Stomach smooth muscle (tissue), 2 donors: Measurements from ENCODE around the gene FGD4.
"Not testable (repeated sequence)": the region's sequence is repeated elsewhere in the genome, so short reads cannot be mapped to it uniquely, and the experiment has no call there.

Experiments used
- H3K27ac ChIP-seq: one replicate; pipeline ENCODE4 v1.7.0; 2013; ENCODE audit warnings: mild to moderate bottlenecking, low read length, inconsistent platforms
- H3K27me3 ChIP-seq, 2 donors: one replicate each; pipeline ENCODE4 v1.7.0; 2013; ENCODE audit warnings: low read length in 2 of 2; ENCODE audit not compliant: insufficient read depth in 2 of 2, control insufficient read depth in 1 of 2
- H3K36me3 ChIP-seq, 2 donors: one replicate each; pipeline ENCODE4 v1.7.0; 2013; ENCODE audit warnings: low read length in 2 of 2; ENCODE audit not compliant: control insufficient read depth in 2 of 2, insufficient read depth in 2 of 2
- H3K4me1 ChIP-seq: one replicate; pipeline ENCODE4 v1.7.0; 2013; ENCODE audit warnings: low read length; ENCODE audit not compliant: control insufficient read depth, insufficient read depth
- H3K4me3 ChIP-seq, 2 donors: one replicate each; pipeline ENCODE4 v1.7.0; 2013; ENCODE audit warnings: low read length in 2 of 2
- H3K9ac ChIP-seq, 2 donors: one replicate each; pipeline ENCODE4 v1.7.0; 2013; ENCODE audit warnings: low read length in 2 of 2, mild to moderate bottlenecking in 1 of 2
- H3K9me3 ChIP-seq, 2 donors: one replicate each; pipeline ENCODE4 v1.7.0; 2013; ENCODE audit warnings: low read length in 2 of 2; ENCODE audit not compliant: control insufficient read depth in 2 of 2
- donor health status: healthy.
- donor health status: Pancreatic carcinoma.

The FGD4 gene

DNA sequence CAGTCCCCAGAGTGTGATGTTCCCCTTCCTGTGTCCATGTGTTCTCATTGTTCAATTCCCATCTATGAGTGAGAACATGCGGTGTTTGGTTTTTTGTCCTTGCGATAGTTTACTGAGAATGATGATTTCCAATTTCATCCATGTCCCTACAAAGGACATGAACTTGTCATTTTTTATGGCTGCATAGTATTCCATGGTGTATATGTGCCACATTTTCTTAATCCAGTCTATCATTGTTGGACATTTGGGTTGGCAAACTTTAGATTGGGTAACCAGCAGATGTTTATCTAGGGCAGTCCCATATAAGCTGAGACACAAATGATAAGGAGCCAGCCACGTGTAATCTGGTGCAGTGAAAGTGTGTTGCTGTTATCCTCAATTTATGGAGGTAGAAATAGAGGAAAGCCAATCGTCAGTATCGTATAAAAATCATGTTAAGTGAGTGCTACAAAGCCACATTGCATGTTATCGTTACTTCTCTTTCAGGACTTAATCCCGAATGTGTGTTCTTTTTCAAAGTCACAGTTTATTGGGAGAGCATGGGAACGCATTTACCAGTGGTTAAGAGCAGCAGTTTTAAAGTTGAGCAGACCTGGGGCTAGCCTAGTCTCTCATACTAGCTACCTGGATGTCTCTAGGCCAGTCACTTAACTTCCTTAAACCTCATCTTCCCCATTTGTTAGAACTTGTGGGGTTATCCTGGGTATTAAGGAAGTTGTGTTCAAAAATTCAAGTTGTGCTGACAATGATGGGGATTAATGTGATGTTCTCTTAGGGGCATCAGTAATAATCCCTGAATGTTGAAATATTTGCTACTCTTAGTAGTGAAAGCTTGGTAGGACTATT is 108.0 kb downstream of the FGD4 start:
- not testable (repeated sequence) for H3K36me3 ChIP-seq, H3K4me1 ChIP-seq, H3K27me3 ChIP-seq, H3K27ac ChIP-seq, H3K9ac ChIP-seq, H3K4me3 ChIP-seq, H3K9me3 ChIP-seq

DNA sequence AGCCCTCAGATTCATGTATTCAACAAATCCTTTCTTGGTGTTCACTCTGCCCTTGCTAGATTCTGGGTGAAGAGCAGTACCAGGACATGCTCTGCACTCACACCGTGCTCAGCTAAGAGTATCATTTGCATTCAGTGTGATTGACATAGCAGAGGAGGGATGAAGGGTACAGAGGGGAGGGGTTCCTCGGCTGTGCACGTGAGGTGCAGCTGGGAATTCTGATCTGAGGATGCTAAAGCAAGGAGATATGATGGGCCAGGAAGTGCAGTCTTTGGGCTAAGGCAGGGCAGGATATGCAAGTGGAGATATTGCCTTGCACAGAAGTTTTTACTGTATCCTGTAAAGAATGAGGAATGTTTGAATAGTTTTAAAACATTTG is 108.6 kb downstream of the FGD4 start:
- Histone ChIP-seq H3K27ac (no peak overlapping the region), H3K4me3 (no peak overlapping the region), H3K4me1 (peaks cover 4% of the 10 kb centered on the region), H3K9ac (no peak overlapping the region), H3K36me3 (no peaks in the 10 kb centered on the region), H3K27me3 (no peaks in the 10 kb centered on the region), H3K9me3 (no peaks in the 10 kb centered on the region)

DNA sequence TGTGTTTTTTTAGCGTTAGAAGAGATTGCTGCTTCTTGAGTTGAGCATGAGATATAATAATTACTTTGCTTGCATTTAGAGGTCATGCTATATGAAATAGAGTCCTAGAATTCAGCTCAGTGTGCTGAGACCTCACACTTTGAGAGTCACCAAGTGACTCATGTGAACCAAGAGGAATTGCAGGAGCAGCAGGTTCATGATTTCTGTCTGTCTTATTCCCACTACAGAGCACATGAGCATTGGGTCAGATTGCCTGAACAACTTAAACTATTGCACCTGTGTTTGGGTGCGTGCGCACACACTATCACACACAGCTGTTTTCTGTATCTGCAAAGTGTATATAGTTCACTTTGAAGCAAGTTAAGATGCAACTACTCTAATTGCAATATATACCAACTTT is 109.3 kb downstream of the FGD4 start:
- Histone ChIP-seq H3K36me3 (no peaks in the 10 kb centered on the region), H3K4me1 (no peaks in the 10 kb centered on the region), H3K4me3 (no peak overlapping the region), H3K27me3 (no peaks in the 10 kb centered on the region), H3K9ac (no peak overlapping the region), H3K9me3 (no peaks in the 10 kb centered on the region), H3K27ac (no peak overlapping the region)

DNA sequence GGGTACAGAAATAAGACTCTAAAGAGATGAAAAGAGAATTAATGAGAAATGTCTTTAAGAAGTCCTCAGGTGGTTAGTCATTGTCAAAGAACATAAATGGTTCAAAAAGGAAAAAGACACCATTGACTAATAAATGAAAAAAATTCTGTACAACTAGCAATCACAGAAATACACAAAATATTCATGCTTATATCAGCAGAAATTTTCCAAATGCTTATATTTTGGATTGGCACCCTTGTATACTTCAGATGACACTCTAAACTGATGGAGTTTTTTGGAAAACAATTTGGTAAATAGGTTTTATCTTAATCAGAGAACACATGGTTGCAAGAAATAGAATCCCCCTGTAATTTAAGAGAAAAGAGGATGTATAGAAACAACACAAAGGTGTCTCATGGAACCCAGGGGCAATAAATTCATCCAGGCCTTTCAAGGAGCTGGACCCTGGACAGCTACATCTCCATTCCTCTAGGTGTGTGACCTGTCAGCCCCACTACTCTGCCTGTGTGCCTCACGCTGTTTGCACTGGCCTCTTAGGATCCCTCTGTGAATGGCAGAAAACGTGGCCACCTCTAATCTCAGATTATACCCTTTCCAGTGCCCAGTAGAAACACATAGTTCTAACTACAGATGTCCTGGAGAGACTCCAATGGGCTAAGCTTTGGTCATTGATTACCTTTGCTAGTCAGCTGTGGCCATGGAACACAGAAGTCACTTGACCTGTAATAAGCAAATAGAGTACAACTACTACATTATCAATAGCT is 110.2 kb downstream of the FGD4 start:
- Histone ChIP-seq H3K9me3 (no peaks in the 10 kb centered on the region), H3K27ac (no peak overlapping the region), H3K27me3 (no peaks in the 10 kb centered on the region), H3K36me3 (no peaks in the 10 kb centered on the region), H3K4me1 (no peaks in the 10 kb centered on the region), H3K4me3 (no peak overlapping the region), H3K9ac (no peak overlapping the region)

DNA sequence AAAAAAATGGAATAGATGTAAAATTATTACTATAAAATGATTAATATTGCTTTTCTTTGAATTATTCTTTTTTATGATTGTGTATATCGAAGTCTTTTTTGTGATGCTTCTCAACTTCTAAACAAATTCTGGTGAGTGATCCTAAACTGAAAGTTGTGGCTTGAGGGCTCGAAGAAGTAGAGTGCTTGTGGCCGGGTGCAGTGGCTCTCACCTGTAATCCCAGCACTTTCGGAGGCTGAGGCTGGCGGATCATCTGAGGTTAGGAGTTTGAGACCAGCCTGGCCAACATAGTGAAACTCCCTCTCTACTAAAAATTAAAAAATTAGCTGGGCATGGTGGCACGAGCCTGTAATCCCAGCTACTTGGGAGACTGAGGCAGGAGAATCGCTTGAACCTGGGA is 112.6 kb downstream of the FGD4 start:
- H3K27ac ChIP-seq, H3K4me3 ChIP-seq, H3K9me3 ChIP-seq, H3K36me3 ChIP-seq, H3K9ac ChIP-seq, H3K4me1 ChIP-seq, H3K27me3 ChIP-seq: not testable (repeated sequence)

DNA sequence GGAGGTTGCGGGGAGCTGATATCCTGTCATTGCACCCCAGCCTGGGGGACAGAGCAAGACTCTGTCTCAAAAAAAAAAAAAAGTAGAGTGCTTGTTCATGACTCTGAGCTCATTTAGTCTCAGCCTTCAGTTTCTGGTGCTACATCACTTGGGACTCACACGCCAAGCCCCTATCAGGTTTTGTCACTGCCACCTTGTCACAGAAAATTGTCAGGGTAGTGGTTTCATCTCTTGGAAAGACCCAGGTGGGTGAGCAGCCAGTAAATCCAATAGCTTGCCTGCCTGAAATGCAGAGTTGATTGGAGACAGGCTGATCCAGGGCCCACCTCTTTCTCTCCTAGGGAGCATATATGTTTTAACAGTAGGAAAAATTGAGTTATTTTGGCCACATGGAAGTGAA is 113.0 kb downstream of the FGD4 start:
- H3K27ac ChIP-seq = no peak overlapping the region
- H3K4me1 ChIP-seq = no peaks in the 10 kb centered on the region
- no peaks in the 10 kb centered on the region for H3K36me3 ChIP-seq
- no peaks in the 10 kb centered on the region for H3K27me3 ChIP-seq
- H3K9me3 ChIP-seq = no peaks in the 10 kb centered on the region
- no peak overlapping the region for H3K9ac ChIP-seq
- H3K4me3 ChIP-seq = no peak overlapping the region

DNA sequence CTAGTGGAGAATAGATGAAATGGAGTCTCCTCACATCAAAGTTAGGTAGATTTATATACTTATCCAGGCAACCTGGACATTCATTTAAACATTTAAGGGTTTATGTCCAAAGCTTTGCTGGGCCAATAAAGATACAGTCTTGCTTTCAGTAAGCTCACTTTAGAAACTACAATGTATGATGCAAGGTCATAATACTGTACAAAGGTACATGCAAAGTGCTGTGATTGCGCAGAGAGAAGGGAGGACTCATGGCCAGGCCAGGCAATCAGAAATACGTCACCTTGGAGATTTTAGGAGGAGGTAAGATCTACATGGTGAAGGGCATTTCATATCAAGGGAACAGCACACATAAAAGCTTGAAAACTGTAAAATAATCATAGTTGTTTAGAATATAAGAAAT is 113.6 kb downstream of the FGD4 start:
- H3K36me3 ChIP-seq = no peaks in the 10 kb centered on the region
- no peaks in the 10 kb centered on the region for H3K9me3 ChIP-seq
- H3K4me3 ChIP-seq = no peak overlapping the region
- no peaks in the 10 kb centered on the region for H3K4me1 ChIP-seq
- H3K27ac ChIP-seq = no peak overlapping the region
- H3K9ac ChIP-seq = no peak overlapping the region
- H3K27me3 ChIP-seq = no peaks in the 10 kb centered on the region

DNA sequence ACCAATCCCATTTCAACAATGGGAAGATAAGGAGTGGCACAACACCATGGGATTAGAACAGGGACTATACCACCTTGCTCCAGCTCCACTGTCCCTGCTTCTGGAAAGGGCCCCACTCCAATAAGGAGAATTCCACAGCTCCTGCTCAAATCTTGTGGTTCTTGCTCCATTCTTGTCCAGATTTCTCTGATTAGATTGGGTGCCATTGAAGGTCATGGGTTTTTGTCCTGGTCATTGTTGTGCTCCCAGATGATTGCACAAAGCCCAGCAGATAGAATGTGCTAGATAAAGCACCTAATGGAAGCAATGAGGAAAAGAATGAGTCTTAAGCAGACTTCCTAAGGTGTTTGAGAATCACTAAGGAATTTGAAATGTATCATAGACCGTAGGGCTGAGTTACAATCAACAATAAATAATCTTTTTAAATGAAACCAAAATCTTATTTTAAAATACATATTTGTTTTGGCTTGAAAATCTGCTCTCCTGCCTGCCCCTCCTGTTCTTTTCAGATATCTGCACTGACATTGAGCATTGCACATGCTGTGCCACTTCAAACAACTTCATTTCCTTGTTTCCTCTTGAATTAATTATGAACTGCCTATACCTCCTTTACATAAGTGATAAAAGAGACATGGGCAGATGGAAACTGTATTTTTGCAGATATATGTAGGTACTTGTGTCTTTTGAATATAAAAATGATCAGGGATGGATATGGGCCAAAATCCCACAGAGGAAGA is 115.9 kb downstream of the FGD4 start:
- H3K27ac ChIP-seq = no peak overlapping the region
- no peak overlapping the region for H3K9ac ChIP-seq
- H3K4me3 ChIP-seq = no peak overlapping the region
- H3K9me3 ChIP-seq = no peaks in the 10 kb centered on the region
- H3K36me3 ChIP-seq = no peaks in the 10 kb centered on the region
- no peaks in the 10 kb centered on the region for H3K27me3 ChIP-seq
- H3K4me1 ChIP-seq = no peaks in the 10 kb centered on the region

DNA sequence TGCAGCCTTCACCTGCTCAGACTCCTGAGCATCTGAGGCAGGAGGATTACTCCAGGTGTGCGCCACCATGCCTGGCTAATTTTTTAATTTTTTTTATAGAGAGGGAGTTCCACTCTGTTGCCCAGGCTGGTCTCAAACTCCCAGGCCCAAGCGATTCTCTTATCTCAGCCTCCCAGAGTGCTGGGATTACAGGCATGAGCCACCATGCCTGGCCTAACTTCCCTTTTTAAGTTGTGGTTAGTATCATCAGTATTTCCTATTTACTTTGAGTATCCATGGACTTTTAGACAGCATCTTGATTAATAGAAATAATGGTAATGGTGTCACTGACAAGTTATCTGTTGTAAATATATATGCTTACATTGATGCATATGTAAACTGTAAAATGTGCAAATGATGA is 116.9 kb downstream of the FGD4 start:
- Histone ChIP-seq H3K27me3 (no peaks in the 10 kb centered on the region), H3K27ac (no peak overlapping the region), H3K9me3 (no peaks in the 10 kb centered on the region), H3K4me3 (no peak overlapping the region), H3K9ac (no peak overlapping the region), H3K36me3 (no peaks in the 10 kb centered on the region), H3K4me1 (no peaks in the 10 kb centered on the region)

DNA sequence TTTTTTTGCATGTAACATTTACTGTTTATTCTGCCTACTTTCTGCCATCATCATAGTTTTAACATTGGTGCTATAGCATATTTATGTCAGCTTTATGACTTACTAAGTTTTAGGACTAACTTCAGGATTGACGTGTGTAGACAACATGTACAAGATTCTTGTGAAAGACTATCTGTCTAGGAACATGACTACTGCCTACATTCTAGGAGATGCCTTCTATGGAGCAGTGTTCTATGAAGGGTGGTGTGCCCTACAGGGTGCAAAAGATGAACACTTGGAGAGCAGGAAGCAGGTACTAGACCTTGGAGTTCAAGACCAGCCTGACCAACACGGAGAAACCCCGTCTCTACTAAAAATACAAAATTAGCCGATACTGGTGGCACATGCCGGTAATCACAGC is 118.6 kb downstream of the FGD4 start:
- no peak overlapping the region for H3K4me3 ChIP-seq
- H3K9ac ChIP-seq = no peak overlapping the region
- no peaks in the 10 kb centered on the region for H3K36me3 ChIP-seq
- peaks cover 5% of the 10 kb centered on the region for H3K4me1 ChIP-seq
- no peaks in the 10 kb centered on the region for H3K9me3 ChIP-seq
- H3K27ac ChIP-seq = no peak overlapping the region
- no peaks in the 10 kb centered on the region for H3K27me3 ChIP-seq
